Osteoblast (primary cell): ENCODE results near the gene COA7. TPM values are rescaled to one million over a fixed set of nuclear protein-coding genes. Genes with fewer than 3 reads are reported as not detected.
A peak's percentile ranks its signal among the peaks of the same experiment; 100 is the strongest.

Experiments
- DNase-seq: peaks from one replicate; pipeline ENCODE4 v3.0.0; 2011; ENCODE audit warnings: low spot score, mixed read lengths; ENCODE audit not compliant: insufficient read length; ENCODE audit errors: missing footprints
- H2AFZ ChIP-seq: 2 replicates; pipeline ENCODE4 v1.6.0; 2011; ENCODE audit warnings: mild to moderate bottlenecking, low read length
- H3K27ac ChIP-seq: 2 replicates; pipeline ENCODE4 v1.5.1; 2011; ENCODE audit warnings: mild to moderate bottlenecking, low read depth, low read length, moderate library complexity
- H3K27me3 ChIP-seq: 2 replicates; pipeline ENCODE4 v1.6.0; 2012; ENCODE audit warnings: mild to moderate bottlenecking, control low read depth, inconsistent platforms, low read length, moderate library complexity; ENCODE audit not compliant: insufficient read depth
- H3K36me3 ChIP-seq: 2 replicates; pipeline ENCODE4 v1.5.1; 2011; ENCODE audit warnings: mild to moderate bottlenecking, low read length, control low read depth, moderate library complexity; ENCODE audit not compliant: insufficient read depth
- H3K4me1 ChIP-seq: 2 replicates; pipeline ENCODE4 v1.5.1; 2011; ENCODE audit warnings: mild to moderate bottlenecking, low read length, control low read depth, moderate library complexity; ENCODE audit not compliant: insufficient read depth
- H3K4me2 ChIP-seq: 2 replicates; pipeline ENCODE4 v1.6.0; 2011; ENCODE audit warnings: mild to moderate bottlenecking, low read length; ENCODE audit not compliant: insufficient read depth
- H3K4me3 ChIP-seq: fragments of 200-600 bp; sonication (generic); 3 replicates; pipeline ENCODE4 v1.5.1; 2012; ENCODE audit warnings: mild to moderate bottlenecking, low read length, inconsistent platforms; ENCODE audit not compliant: insufficient read depth
- H3K79me2 ChIP-seq: 2 replicates; pipeline ENCODE4 v1.6.0; 2012; ENCODE audit warnings: mild to moderate bottlenecking, low read length, control low read depth, inconsistent platforms; ENCODE audit not compliant: insufficient read depth
- H3K9me3 ChIP-seq: 2 replicates; pipeline ENCODE4 v1.5.1; 2011; ENCODE audit warnings: low read depth, low read length, control low read depth
- H4K20me1 ChIP-seq: 2 replicates; pipeline ENCODE4 v1.6.0; 2012; ENCODE audit warnings: mild to moderate bottlenecking, low read length, control low read depth; ENCODE audit not compliant: insufficient read depth
- total RNA-seq: library from RNA; depleted of rRNA; stranded (reverse); fragments of >200 nt; gene quantifications from 2 replicates; pipeline ENCODE4 v1.2.3, GENCODE V29; 2012
- TF ChIP-seq, protein P1 (sequence below): IDR thresholded peaks from 2 replicates; pipeline ENCODE4 v1.5.1; 2011; ENCODE audit warnings: mild to moderate bottlenecking, low read depth, low read length, moderate library complexity; ENCODE audit errors: extremely low read depth

The COA7 gene
- total RNA-seq, 1 donor = 14.8 TPM

DNA sequence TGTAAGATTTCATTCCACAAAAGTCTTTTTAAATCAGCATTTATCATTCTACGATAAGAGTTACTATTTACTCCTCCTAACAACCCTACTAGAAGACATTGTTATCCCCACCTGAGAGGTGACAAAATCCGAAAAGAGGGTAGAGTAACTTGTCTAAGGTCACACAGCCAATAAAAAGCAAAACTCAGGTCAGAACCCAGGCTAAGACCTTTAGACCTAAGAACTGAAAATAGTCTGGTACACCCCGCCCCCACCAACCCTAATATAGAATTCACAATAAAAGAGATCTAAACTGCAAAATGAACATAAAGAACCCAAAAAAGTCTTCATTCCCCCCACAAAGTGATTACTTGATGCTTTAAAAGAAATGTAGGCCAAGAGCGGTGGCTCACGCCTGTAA, 18.6 kb downstream of the COA7 start:
- Histone ChIP-seq H3K9me3 (no peaks in the 10 kb centered on the region), H4K20me1 (no peaks in the 10 kb centered on the region), H2AFZ (no peak overlapping the region), H3K4me2 (no peak overlapping the region), H3K4me3 (no peak overlapping the region), H3K36me3 (no peaks in the 10 kb centered on the region), H3K4me1 (no peaks in the 10 kb centered on the region), H3K79me2 (no peaks in the 10 kb centered on the region), H3K27me3 (no peaks in the 10 kb centered on the region), H3K27ac (no peak overlapping the region)
- TF ChIP-seq, protein P1, sequence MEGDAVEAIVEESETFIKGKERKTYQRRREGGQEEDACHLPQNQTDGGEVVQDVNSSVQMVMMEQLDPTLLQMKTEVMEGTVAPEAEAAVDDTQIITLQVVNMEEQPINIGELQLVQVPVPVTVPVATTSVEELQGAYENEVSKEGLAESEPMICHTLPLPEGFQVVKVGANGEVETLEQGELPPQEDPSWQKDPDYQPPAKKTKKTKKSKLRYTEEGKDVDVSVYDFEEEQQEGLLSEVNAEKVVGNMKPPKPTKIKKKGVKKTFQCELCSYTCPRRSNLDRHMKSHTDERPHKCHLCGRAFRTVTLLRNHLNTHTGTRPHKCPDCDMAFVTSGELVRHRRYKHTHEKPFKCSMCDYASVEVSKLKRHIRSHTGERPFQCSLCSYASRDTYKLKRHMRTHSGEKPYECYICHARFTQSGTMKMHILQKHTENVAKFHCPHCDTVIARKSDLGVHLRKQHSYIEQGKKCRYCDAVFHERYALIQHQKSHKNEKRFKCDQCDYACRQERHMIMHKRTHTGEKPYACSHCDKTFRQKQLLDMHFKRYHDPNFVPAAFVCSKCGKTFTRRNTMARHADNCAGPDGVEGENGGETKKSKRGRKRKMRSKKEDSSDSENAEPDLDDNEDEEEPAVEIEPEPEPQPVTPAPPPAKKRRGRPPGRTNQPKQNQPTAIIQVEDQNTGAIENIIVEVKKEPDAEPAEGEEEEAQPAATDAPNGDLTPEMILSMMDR = no peak
- DNase-seq = no peak

DNA sequence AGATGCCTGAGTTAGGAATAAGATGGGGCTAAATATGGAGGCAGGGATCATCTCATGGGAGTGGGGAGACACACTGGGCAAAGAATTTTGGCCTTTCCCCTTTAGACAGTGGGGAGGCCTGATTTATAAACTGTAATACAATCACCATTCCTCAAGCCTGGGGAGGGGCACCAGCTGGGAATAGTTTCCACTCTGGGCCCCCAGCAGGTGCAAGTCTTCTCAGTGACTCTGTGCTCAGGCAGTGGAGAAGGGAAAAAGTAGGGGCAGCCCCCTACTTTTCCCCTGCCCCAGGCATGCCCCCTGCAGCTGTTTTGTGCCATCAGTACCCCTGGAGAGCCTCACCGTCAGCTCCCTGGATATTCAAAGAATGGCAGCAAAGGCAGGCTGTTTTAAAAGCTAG, 19.1 kb downstream of the COA7 start:
- H3K27ac ChIP-seq = no peak overlapping the region

DNA sequence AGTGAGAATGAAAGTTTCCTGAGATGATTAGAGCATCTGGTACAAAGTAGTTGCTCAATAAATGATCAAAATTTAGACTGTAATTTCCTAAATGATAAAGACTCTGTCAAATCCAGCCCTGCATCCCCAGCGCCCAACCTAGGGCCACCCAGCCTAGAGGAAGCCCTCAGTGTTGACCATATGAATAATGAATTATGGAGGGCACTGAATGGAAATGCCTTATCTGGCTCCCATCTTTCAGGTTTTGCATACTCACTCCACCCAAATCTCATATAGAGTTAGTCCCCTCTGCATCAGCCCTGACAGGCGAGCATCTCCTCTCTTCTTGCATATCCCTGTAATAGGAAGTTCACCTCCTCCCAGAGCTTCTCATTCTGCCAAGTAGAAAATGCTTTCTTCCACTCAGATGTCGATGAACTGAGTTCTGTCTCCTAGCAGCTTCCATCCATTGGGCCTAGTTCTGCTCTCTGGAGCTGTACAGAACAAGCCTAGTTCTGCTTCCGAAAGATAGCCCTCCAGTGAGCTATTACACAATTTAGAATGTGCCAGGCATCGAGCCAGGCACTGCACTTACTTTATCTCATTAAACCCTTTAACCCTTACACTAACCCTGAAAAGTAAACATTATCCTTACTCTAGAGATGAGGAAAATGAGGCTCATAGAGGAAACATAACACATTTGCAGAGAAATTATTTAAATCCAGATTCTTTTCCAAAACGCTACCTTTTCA, 20.9 kb downstream of the COA7 start:
- DNase-seq = peak; percentile 13
- TF ChIP-seq, protein P1 = no peak
- no peaks in the 10 kb centered on the region for H3K4me1 ChIP-seq
- no peaks in the 10 kb centered on the region for H3K9me3 ChIP-seq
- no peak overlapping the region for H3K4me2 ChIP-seq
- no peaks in the 10 kb centered on the region for H3K79me2 ChIP-seq
- H4K20me1 ChIP-seq = no peaks in the 10 kb centered on the region
- no peak overlapping the region for H2AFZ ChIP-seq
- no peak overlapping the region for H3K4me3 ChIP-seq
- H3K27ac ChIP-seq = no peak overlapping the region
- no peaks in the 10 kb centered on the region for H3K27me3 ChIP-seq
- H3K36me3 ChIP-seq = no peaks in the 10 kb centered on the region

More for the DNA sequence above, 19.1 kb downstream of the COA7 start:
- Histone ChIP-seq H3K4me2 (no peak overlapping the region), H3K36me3 (no peaks in the 10 kb centered on the region), H3K4me1 (no peaks in the 10 kb centered on the region), H3K9me3 (no peaks in the 10 kb centered on the region), H4K20me1 (no peaks in the 10 kb centered on the region), H3K79me2 (no peaks in the 10 kb centered on the region), H3K4me3 (no peak overlapping the region), H2AFZ (no peak overlapping the region), H3K27me3 (no peaks in the 10 kb centered on the region)
- no peak for DNase-seq
- TF ChIP-seq, protein P1 = no peak

- no peak overlapping the region for H3K27ac ChIP-seq
- H3K79me2 ChIP-seq = no peaks in the 10 kb centered on the region
- H3K36me3 ChIP-seq = no peaks in the 10 kb centered on the region
- H4K20me1 ChIP-seq = no peaks in the 10 kb centered on the region
- TF ChIP-seq, protein P1 = no peak
- H3K4me3 ChIP-seq = no peak overlapping the region
- H2AFZ ChIP-seq = no peak overlapping the region
- no peak overlapping the region for H3K4me2 ChIP-seq
- H3K9me3 ChIP-seq = no peaks in the 10 kb centered on the region
- H3K4me1 ChIP-seq = no peaks in the 10 kb centered on the region
- peak; percentile 5 for DNase-seq
- no peaks in the 10 kb centered on the region for H3K27me3 ChIP-seq
Measured at GRCh38 chr1:52676249-52676903, 21.8 kb downstream of the COA7 start.
